Upper lobe of left lung (tissue), 4 donors: Measurements from ENCODE around the gene BBLN.

Experiments used
- EP300 ChIP-seq, 4 donors: sonication (generic); formaldehyde crosslinking; IDR thresholded peaks; one replicate each; pipeline ENCODE4 v1.5.1; 2017; ENCODE audit warnings: antibody characterized with exemption in 4 of 4, control low read depth in 2 of 4
- POLR2A ChIP-seq, 4 donors: fragments of 450-650 bp; IDR thresholded peaks; one replicate each; pipeline ENCODE4 v1.5.1; 2016 to 2017; ENCODE audit warnings: antibody characterized with exemption in 4 of 4, mild to moderate bottlenecking in 2 of 4
- POLR2AphosphoS5 ChIP-seq, 2 donors: sonication (generic); formaldehyde crosslinking; IDR thresholded peaks; one replicate each; pipeline ENCODE4 v1.5.1; 2017; ENCODE audit warnings: antibody characterized with exemption in 2 of 2
- TF ChIP-seq, protein P1 (sequence below), 6 experiments: fragments of 450-650 bp in 4 of 6; fragments of 200-600 bp in 2 of 6; sonication (generic) in 2 of 6; IDR thresholded peaks; one replicate each; pipeline ENCODE4 v1.5.1; 2016 to 2019; ENCODE audit warnings: antibody characterized with exemption in 6 of 6

- TF ChIP-seq EP300 (IDR thresholded peaks at IDR 0.05) = no peak
- TF ChIP-seq, protein P1, sequence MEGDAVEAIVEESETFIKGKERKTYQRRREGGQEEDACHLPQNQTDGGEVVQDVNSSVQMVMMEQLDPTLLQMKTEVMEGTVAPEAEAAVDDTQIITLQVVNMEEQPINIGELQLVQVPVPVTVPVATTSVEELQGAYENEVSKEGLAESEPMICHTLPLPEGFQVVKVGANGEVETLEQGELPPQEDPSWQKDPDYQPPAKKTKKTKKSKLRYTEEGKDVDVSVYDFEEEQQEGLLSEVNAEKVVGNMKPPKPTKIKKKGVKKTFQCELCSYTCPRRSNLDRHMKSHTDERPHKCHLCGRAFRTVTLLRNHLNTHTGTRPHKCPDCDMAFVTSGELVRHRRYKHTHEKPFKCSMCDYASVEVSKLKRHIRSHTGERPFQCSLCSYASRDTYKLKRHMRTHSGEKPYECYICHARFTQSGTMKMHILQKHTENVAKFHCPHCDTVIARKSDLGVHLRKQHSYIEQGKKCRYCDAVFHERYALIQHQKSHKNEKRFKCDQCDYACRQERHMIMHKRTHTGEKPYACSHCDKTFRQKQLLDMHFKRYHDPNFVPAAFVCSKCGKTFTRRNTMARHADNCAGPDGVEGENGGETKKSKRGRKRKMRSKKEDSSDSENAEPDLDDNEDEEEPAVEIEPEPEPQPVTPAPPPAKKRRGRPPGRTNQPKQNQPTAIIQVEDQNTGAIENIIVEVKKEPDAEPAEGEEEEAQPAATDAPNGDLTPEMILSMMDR (IDR thresholded peaks at IDR 0.05) = no peak
- no peak for TF ChIP-seq POLR2A (IDR thresholded peaks at IDR 0.05)
- no peak for TF ChIP-seq POLR2AphosphoS5 (IDR thresholded peaks at IDR 0.05)
Measured at GRCh38 chr9:128124451-128124850, 35.6 kb upstream of the BBLN start.
